Muscle layer of duodenum (tissue), 2 donors: ENCODE results near the gene EEF1A2.
"Not testable (repeated sequence)": the region's sequence is repeated elsewhere in the genome, so short reads cannot be mapped to it uniquely, and the experiment has no call there.

Experiments
- H3K27ac ChIP-seq: one replicate; pipeline ENCODE4 v1.7.0; 2013; ENCODE audit warnings: mild to moderate bottlenecking, low read length
- H3K27me3 ChIP-seq: one replicate; pipeline ENCODE4 v1.7.0; 2013; ENCODE audit warnings: low read depth, mild to moderate bottlenecking, control low read depth, low read length
- H3K36me3 ChIP-seq, 2 donors: one replicate each; pipeline ENCODE4 v1.7.0; 2013; ENCODE audit warnings: low read length in 2 of 2, control low read depth in 1 of 2, mild to moderate bottlenecking in 1 of 2; ENCODE audit not compliant: insufficient read depth in 2 of 2, control insufficient read depth in 1 of 2
- H3K4me1 ChIP-seq, 2 donors: one replicate each; pipeline ENCODE4 v1.7.0; 2013; ENCODE audit warnings: low read length in 2 of 2, mild to moderate bottlenecking in 2 of 2, control low read depth in 1 of 2, moderate library complexity in 1 of 2; ENCODE audit not compliant: insufficient read depth in 2 of 2, control insufficient read depth in 1 of 2
- H3K4me3 ChIP-seq, 2 donors: one replicate each; pipeline ENCODE4 v1.7.0; 2013; ENCODE audit warnings: low read length in 2 of 2, low read depth in 1 of 2, mild to moderate bottlenecking in 1 of 2
- H3K9me3 ChIP-seq, 2 donors: one replicate each; pipeline ENCODE4 v1.7.0; 2013; ENCODE audit warnings: low read length in 2 of 2, control low read depth in 1 of 2, mild to moderate bottlenecking in 1 of 2; ENCODE audit not compliant: control insufficient read depth in 1 of 2
- donor health status: healthy.

Gene EEF1A2

GRCh38 chr20:63518351-63518861 is 19.5 kb upstream of the EEF1A2 start:
- Histone ChIP-seq H3K27ac (no peak overlapping the region), H3K4me3 (no peak overlapping the region), H3K27me3 (peaks cover 4% of the 10 kb centered on the region), H3K36me3 (peaks cover 0 to 2% of the 10 kb centered on the region in 2 donors), H3K9me3 (no peaks in the 10 kb centered on the region), H3K4me1 (peaks cover 0 to 17% of the 10 kb centered on the region in 2 donors)

GRCh38 chr20:63517376-63518309 is 18.8 kb upstream of the EEF1A2 start:
- Histone ChIP-seq H3K9me3 (no peaks in the 10 kb centered on the region), H3K4me3 (no peak overlapping the region), H3K36me3 (no peaks in the 10 kb centered on the region), H3K27me3 (peaks cover 6% of the 10 kb centered on the region), H3K27ac (no peak overlapping the region), H3K4me1 (peaks cover 0 to 17% of the 10 kb centered on the region in 2 donors)

GRCh38 chr20:63514520-63514919 is 15.6 kb upstream of the EEF1A2 start:
- H3K36me3 ChIP-seq, H3K9me3 ChIP-seq, H3K4me1 ChIP-seq, H3K27me3 ChIP-seq, H3K4me3 ChIP-seq, H3K27ac ChIP-seq: not testable (repeated sequence)

GRCh38 chr20:63513207-63513606 is 14.3 kb upstream of the EEF1A2 start:
- Histone ChIP-seq H3K27me3 (peaks cover 5% of the 10 kb centered on the region), H3K36me3 (no peaks in the 10 kb centered on the region), H3K4me3 (no peak overlapping the region), H3K27ac (no peak overlapping the region), H3K9me3 (no peaks in the 10 kb centered on the region), H3K4me1 (no peaks in the 10 kb centered on the region)

GRCh38 chr20:63509088-63509564 is 10.2 kb upstream of the EEF1A2 start:
- no peak overlapping the region for H3K4me3 ChIP-seq

GRCh38 chr20:63508072-63508768 is 9.3 kb upstream of the EEF1A2 start:
- Histone ChIP-seq H3K9me3 (peaks cover 7 to 16% of the 10 kb centered on the region in 2 donors), H3K27ac (no peak overlapping the region), H3K4me1 (no peaks in the 10 kb centered on the region), H3K4me3 (no peak overlapping the region), H3K27me3 (peaks cover 5% of the 10 kb centered on the region), H3K36me3 (no peaks in the 10 kb centered on the region)

More at GRCh38 chr20:63509088-63509564, 10.2 kb upstream of the EEF1A2 start:
- Histone ChIP-seq H3K27me3 (peaks cover 5% of the 10 kb centered on the region), H3K36me3 (no peaks in the 10 kb centered on the region), H3K27ac (no peak overlapping the region), H3K4me1 (no peaks in the 10 kb centered on the region), H3K9me3 (peaks cover 7 to 16% of the 10 kb centered on the region in 2 donors)

- Histone ChIP-seq H3K4me3 (no peak overlapping the region), H3K27ac (no peak overlapping the region), H3K9me3 (peaks cover 7 to 16% of the 10 kb centered on the region in 2 donors), H3K4me1 (peaks cover 0 to 3% of the 10 kb centered on the region in 2 donors), H3K27me3 (no peaks in the 10 kb centered on the region), H3K36me3 (no peaks in the 10 kb centered on the region)
These were observed 8.3 kb upstream of the EEF1A2 start for GRCh38 chr20:63507083-63507743.

- peaks cover 7 to 16% of the 10 kb centered on the region in 2 donors for H3K9me3 ChIP-seq
- no peak overlapping the region for H3K4me3 ChIP-seq
- no peaks in the 10 kb centered on the region for H3K36me3 ChIP-seq
- H3K4me1 ChIP-seq, result peaks cover 0 to 8% of the 10 kb centered on the region in 2 donors
- no peak overlapping the region for H3K27ac ChIP-seq
- H3K27me3 ChIP-seq, result no peaks in the 10 kb centered on the region
These were observed 6.8 kb upstream of the EEF1A2 start for GRCh38 chr20:63505723-63506122.

GRCh38 chr20:63505281-63505680 is 6.4 kb upstream of the EEF1A2 start:
- Histone ChIP-seq H3K27ac (no peak overlapping the region), H3K27me3 (peaks cover under 1% of the 10 kb centered on the region), H3K9me3 (peaks cover 7 to 16% of the 10 kb centered on the region in 2 donors), H3K4me3 (no peak overlapping the region), H3K4me1 (peaks cover 0 to 8% of the 10 kb centered on the region in 2 donors), H3K36me3 (no peaks in the 10 kb centered on the region)

GRCh38 chr20:63504642-63505041 is 5.8 kb upstream of the EEF1A2 start:
- Histone ChIP-seq H3K4me3 (no peak overlapping the region), H3K36me3 (no peaks in the 10 kb centered on the region), H3K27me3 (peaks cover 7% of the 10 kb centered on the region), H3K4me1 (peaks cover 0 to 10% of the 10 kb centered on the region in 2 donors), H3K27ac (no peak overlapping the region), H3K9me3 (peaks cover 7 to 16% of the 10 kb centered on the region in 2 donors)

- Histone ChIP-seq H3K4me3 (no peak overlapping the region), H3K36me3 (no peaks in the 10 kb centered on the region), H3K4me1 (peaks cover 0 to 17% of the 10 kb centered on the region in 2 donors), H3K9me3 (peaks cover 7 to 16% of the 10 kb centered on the region in 2 donors), H3K27ac (no peak overlapping the region), H3K27me3 (peaks cover 11% of the 10 kb centered on the region)
These were observed 4.6 kb upstream of the EEF1A2 start for GRCh38 chr20:63503524-63503923.
